Activated T-cell treated with anti-CD3 and anti-CD28 coated beads for 24 hours (primary cell): ENCODE data around the gene CRKL.

Source experiments
- DNase-seq: peaks from one replicate; pipeline ENCODE4 v3.0.0-alpha.2; 2020; ENCODE audit warnings: low read depth

Gene CRKL

GRCh38 chr22:20983081-20983771 is 66.0 kb downstream of the CRKL start:
- DNase-seq = no peak

DNA sequence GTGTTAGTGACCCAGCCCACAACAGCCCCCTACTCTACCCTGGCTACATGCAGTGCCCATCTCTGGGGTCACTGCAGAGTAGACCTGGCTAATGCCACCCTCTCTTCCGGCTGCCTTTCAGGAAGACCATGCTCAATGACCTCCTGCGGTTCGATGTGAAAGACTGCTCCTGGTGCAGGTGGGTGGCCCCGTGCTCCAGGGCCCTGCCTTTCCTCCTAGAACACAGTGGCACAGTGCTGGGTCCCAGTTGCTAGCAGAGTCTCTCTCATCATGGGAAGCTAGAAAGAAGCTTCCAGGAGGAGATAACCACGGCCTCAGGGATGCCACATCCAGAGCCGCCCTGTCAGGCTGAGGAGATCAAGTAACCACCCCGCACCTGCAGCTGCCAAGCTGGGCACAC is 68.5 kb downstream of the CRKL start:
- DNase-seq = no peak

DNA sequence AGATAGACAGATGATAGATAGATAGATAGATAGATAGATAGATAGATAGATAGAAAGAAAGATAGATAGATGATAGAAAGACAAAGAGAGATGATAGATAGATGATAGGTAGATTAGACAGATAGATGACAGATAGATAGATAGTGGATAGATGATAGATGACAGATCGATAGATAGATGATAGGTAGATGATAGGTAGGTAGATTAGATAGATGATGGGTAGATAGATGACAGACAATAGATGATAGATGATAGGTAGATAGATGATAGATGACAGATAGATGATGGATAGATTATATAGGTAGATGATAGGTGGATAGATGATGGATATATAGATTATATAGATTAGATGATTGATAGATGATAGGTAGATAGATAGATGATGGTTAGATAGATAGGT is 69.2 kb downstream of the CRKL start:
- no peak for DNase-seq

- no peak for DNase-seq
These were observed 70.2 kb downstream of the CRKL start for GRCh38 chr22:20987375-20987774.

DNA sequence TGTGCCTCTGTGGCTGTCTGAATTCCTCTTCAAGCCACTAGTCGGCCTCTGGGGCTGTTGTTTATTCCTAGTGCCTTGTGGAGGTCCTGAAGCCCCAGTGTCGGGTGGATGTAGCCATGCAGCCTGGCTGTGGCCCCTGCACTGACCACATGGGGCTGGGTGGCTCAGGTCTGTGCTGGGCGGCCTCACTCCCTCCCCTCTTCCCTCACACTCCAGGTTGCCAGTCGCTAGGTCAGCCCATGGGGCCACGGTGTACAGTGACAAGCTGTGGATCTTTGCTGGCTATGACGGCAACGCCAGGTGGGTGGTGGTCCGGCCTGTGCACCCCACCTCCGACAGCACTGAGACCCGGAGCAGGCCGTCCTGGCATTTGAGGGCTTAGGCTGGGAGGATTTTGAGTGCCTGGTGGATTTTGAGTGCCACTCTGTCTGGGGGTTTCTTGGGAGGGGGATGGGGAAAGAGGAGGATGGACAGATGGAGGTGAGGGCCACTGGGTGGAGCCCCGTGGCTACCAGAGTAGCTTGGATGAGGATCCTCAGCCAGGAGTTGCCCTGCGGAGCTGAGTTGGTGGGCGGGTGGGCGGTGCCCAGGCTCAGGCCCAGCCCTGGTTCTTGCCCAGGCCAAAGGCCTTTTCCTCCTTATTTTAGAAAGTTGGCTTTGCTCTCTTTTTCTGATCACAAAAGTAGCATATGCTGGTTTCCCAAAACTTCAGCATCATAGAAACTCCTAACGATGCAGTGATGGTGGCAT is 71.5 kb downstream of the CRKL start:
- DNase-seq = no peak

GRCh38 chr22:20989323-20990138 is 72.3 kb downstream of the CRKL start:
- no peak for DNase-seq

DNA sequence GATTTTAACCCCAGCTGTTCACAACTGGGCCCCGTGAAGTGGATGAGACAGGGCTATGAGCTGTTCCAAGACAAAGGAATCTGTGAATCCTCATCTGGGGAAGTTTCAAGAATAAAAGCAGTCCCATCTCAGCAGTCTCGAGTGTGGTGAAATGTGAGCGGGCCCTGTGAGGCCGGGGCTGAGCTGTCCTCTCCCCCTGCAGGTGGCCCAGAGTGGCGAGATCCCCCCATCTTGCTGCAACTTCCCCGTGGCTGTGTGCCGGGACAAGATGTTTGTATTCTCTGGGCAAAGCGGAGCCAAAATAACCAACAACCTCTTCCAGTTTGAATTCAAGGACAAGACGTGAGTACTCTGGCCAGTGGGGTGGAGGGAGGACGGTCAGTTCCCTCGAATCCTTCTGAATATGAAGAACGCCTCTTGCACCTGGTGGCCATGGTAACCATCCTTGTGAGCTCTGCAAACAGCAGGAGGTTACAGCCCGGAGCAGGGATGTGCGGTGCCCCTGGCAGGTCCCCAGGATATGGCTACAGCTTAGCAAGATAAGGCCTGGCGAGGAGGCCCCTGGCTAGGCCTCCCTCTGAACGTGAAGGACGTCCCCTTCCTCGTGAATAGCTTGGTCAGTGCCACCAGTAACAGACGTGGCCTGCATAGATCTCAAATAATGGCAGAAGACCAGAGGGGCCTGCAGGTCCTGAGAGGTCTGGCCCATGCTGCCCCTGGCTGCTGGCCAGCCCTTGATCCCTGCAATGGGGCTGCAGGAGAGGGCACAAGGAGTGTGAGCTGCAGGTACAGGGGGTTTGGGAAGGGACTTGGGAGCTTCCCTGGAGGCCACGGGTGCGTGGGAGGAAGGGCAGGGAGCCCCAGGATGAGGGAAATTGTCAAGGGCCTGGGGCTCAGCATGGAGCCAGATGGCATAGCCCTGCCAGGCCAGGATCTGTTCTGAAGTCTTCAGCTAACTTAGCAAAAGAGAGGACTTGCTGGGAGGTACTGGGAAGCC is 73.3 kb downstream of the CRKL start:
- no peak for DNase-seq

DNA sequence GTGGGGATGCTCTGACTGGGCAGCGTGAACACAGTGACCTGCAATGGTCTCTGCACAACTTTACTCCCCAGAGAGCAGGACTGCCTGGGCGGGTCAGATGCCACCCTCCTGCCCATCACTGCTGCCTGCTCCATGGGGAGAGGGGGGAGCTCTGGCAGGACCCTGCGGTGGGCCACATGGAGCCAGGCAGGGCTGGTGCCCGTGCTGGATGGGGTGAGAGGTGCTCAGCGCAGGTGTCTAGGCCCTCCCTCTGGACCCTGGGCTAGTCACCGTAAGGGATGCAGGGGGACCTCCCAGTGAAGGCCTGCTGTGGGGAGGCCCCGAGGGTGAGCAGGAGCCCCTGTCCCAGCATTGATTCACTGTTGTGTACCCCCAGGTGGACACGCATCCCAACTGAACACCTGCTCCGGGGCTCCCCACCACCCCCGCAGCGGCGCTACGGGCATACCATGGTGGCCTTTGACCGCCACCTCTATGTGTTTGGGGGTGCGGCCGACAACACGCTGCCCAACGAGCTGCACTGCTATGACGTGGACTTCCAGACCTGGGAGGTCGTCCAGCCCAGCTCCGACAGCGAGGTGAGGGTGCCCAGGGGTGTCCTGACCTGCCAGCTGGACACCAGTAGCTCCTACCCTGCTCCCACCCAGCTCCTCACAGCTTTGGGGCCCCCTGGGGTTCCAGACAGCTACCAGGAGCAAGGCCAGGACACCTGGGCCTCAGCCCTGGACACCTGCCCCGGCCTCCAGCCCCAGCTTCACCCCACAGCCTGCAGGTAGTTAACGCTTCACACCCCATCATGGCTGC is 74.2 kb downstream of the CRKL start:
- DNase-seq = no peak

DNA sequence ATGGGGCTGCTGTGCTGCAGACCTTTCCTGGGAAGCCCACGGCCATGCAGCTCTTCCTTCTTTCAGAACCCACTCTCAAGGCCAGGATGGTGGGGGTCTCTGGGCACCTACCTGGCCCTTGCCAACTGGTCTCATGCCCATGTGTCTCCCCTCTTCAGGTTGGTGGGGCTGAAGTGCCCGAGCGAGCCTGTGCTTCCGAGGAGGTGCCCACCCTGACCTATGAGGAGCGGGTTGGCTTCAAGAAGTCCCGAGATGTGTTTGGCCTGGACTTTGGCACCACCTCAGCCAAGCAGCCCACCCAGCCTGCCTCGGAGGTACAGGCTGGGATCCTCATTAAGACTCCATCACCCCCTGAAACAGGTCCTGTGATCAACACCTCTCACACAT is 74.8 kb downstream of the CRKL start:
- DNase-seq = no peak

DNA sequence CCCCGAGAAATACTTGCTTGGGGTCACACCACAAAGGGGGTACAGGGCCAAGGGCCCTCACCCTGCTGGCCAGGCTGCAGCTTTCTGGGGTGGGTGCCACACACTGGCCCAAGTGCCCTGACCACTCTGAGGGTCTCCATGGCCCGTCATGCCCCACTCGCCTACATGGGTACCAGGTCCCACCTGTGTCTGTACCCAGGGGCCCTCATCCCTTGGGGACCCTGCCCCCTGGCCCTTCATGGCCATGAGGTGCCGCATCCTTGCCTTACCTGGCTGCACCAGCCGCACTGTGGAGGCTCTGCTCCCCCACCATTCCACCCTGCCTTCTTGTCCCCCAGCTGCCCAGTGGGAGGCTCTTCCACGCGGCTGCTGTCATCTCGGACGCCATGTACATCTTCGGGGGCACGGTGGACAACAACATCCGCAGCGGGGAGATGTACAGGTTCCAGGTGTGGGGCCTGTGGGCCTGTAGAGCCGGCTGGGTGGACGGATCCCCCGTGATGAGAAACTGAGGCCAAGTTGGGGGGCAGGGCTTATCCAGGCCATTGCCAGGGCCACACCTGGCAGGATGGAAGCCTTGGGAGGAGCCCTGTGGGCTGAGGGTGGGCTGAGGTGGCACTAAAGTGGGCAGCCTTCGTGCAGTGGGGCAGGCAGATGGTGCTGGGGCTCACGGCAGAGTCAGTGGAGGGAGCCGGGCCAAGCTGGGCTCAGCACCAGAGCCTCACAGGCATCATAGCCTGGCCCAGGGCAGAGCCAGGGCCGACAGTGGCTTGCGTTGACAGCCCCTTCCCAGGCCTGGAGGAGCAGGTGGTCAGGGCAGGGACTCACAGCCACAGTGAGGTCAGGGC is 75.5 kb downstream of the CRKL start:
- no peak for DNase-seq

DNA sequence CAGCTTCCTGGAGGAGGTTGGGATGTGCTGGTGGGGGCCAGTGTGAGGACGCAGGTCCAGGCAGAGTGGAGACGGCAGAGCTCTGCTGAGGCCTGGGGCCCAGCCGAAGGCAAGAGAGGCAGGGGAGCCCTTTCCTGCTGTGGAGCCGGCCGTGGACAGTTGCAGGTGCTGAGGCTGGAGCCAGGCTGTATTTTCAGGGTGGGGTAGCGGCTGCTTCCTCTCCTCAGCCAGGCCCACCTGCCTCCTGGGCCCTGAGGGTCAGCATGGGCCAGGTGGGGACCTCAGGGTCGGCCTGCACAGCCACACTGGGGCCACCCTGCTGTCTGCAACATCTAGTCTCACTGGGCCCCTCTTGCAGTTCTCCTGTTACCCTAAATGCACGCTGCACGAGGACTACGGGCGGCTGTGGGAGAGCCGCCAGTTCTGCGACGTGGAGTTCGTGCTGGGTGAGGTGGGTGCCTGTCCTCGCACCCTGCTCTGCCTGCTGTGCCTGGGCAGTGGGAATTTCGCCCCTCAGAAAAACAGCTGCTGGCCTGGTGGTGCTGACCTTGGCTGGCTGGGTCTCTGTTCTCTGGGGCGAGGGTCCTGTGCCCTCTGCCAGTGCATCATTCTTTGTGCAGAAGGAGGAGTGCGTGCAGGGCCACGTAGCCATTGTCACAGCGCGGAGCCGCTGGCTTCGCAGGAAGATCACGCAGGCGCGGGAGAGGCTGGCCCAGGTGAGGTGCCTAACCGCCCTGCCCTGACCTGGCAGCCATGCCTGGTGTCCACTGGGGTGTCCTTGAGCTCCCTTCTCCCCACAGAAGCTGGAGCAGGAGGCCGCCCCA is 76.3 kb downstream of the CRKL start:
- no peak for DNase-seq

- no peak for DNase-seq
These were observed 77.1 kb downstream of the CRKL start for GRCh38 chr22:20994128-20994901.

DNA sequence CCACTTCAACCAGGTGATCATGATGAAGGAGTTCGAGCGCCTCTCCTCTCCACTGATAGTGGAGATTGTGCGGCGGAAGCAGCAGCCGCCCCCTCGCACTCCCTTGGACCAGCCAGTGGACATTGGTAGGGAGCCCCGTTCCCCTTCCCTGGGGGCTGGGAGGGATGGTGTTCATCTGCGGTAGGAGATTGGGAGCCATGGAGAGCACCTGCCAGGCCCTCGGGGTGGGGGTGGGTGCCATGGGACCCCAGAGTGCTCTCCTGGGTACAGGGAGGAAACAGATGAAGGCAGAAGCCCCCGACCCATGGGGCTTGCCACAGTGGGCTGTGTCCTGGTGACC is 77.7 kb downstream of the CRKL start:
- no peak for DNase-seq

DNA sequence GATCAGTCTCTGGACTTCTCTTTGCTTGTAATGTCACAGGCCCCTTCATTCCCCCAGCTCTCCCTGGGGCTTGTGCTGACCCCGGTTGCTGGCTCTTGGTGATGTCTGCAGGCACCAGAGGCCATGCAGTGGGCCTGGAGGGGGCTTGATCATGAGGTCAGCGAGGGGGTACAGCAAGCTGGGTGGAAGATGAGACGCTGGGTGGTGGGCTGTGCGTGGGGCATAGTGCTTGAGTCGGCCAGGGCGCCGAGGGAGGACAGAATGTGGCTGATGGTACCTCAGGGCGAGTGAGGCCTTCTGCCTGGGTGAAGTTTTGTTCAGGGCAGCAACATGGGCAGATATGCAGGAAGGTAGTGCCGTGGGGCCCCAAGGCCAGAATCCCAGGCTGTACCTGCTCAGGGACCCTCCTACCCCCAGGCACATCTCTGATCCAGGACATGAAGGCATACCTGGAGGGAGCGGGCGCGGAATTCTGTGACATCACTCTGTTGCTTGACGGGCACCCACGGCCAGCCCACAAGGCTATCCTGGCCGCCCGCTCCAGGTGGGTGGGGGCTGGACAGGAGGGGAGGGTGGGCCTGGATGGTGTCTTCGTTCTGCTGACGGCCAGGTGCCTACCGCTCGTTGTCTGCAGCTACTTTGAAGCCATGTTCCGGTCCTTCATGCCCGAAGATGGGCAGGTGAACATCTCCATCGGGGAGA is 78.3 kb downstream of the CRKL start:
- no peak for DNase-seq

DNA sequence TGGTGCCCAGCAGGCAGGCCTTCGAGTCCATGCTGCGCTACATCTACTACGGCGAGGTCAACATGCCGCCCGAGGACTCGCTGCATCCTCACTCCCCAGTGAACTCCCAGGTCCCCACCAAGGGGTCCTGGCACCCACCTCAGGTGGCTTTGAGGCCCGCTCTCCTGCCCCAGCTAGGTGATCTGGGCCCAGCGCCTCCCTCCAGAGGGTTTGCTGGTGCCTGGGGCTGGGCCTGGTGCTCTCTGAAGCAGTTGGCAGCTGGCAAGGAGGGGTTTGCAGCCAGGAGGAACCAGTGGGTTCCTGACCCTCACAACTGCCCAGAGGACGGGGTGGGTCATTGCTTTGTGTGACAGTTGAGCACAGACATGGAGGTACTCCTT is 78.8 kb downstream of the CRKL start:
- no peak for DNase-seq

- no peak for DNase-seq
These were observed 79.7 kb downstream of the CRKL start for GRCh38 chr22:20996598-20997535.
